ENCODE measurements around the gene ZNF664. TPM values are rescaled to one million over a fixed set of nuclear protein-coding genes. Genes with fewer than 3 reads are reported as not detected.

Gene ZNF664
- total and polyA plus RNA-seq, 4 donors, result 31.7 to 118 (median 69.5) TPM

GRCh38 chr12:123992118-123992825 is 19.3 kb downstream of the ZNF664 start:
- no peak for DNase-seq
- Histone ChIP-seq H3K27ac (ENCODE audit: low read depth in 1 of 2, low read length in 1 of 2) (no peak overlapping the region), H3K27me3 (ENCODE audit: control insufficient read depth in 3 of 3, insufficient read depth in 3 of 3, low read length in 2 of 3) (no peaks in the 10 kb centered on the region), H3K36me3 (ENCODE audit: control insufficient read depth in 4 of 4, insufficient read depth in 4 of 4, low read length in 4 of 4) (peaks cover 4 to 34% (median 20%) of the 10 kb centered on the region in 4 donors), H3K4me3 (no peak overlapping the region), H3K9me3 (ENCODE audit: control insufficient read depth in 4 of 4, insufficient read depth in 3 of 4, low read length in 3 of 4) (no peaks in the 10 kb centered on the region), H3K4me1 (ENCODE audit: control insufficient read depth in 5 of 5, insufficient read depth in 5 of 5, low read length in 5 of 5) (peaks cover 0 to 44% (median 12%) of the 10 kb centered on the region in 5 donors), H3K9ac (ENCODE audit: insufficient read depth in 1 of 2, low read length in 2 of 2) (no peak overlapping the region)
- ATAC-seq (ENCODE audit: insufficient read depth, low FRiP score), result no peak
- no peak for TF ChIP-seq CTCF (IDR thresholded peaks at IDR 0.05; ENCODE audit: control extremely low read depth, extremely low read depth)
- WGBS, 2 donors, result 85 to 90% methylated on average over 8 of the region's 8 CpGs

- 79 to 89% methylated on average over 7 of the region's 7 CpGs for WGBS, 2 donors
These were observed 22.2 kb downstream of the ZNF664 start for GRCh38 chr12:123995023-123995748.

GRCh38 chr12:123996581-123996980 is 23.6 kb downstream of the ZNF664 start:
- 82 to 84% methylated on average over 6 of the region's 6 CpGs for WGBS, 2 donors
- Histone ChIP-seq H3K36me3 (ENCODE audit: control insufficient read depth in 4 of 4, insufficient read depth in 4 of 4, low read length in 4 of 4) (peaks cover 5 to 15% (median 10%) of the 10 kb centered on the region in 4 donors), H3K27me3 (ENCODE audit: control insufficient read depth in 3 of 3, insufficient read depth in 3 of 3, low read length in 2 of 3) (no peaks in the 10 kb centered on the region)

More at GRCh38 chr12:123995023-123995748, 22.2 kb downstream of the ZNF664 start:
- Histone ChIP-seq H3K27me3 (ENCODE audit: control insufficient read depth in 3 of 3, insufficient read depth in 3 of 3, low read length in 2 of 3) (no peaks in the 10 kb centered on the region), H3K27ac (ENCODE audit: low read depth in 1 of 2, low read length in 1 of 2) (peak overlapping the region in 1 of 2 donors; percentile 55), H3K9ac (ENCODE audit: insufficient read depth in 1 of 2, low read length in 2 of 2) (no peak overlapping the region), H3K36me3 (ENCODE audit: control insufficient read depth in 4 of 4, insufficient read depth in 4 of 4, low read length in 4 of 4) (peaks cover 5 to 19% (median 10%) of the 10 kb centered on the region in 4 donors), H3K4me3 (no peak overlapping the region), H3K4me1 (ENCODE audit: control insufficient read depth in 5 of 5, insufficient read depth in 5 of 5, low read length in 5 of 5) (peaks cover 0 to 43% (median 39%) of the 10 kb centered on the region in 5 donors), H3K9me3 (ENCODE audit: control insufficient read depth in 4 of 4, insufficient read depth in 3 of 4, low read length in 3 of 4) (no peaks in the 10 kb centered on the region)
- DNase-seq, result no peak
- no peak for TF ChIP-seq CTCF (IDR thresholded peaks at IDR 0.05; ENCODE audit: control extremely low read depth, extremely low read depth)
- ATAC-seq (ENCODE audit: insufficient read depth, low FRiP score), result no peak

More at GRCh38 chr12:123996581-123996980, 23.6 kb downstream of the ZNF664 start:
- Histone ChIP-seq H3K4me1 (ENCODE audit: control insufficient read depth in 5 of 5, insufficient read depth in 5 of 5, low read length in 5 of 5) (peaks cover 0 to 44% (median 29%) of the 10 kb centered on the region in 5 donors), H3K9ac (ENCODE audit: insufficient read depth in 1 of 2, low read length in 2 of 2) (no peak overlapping the region), H3K9me3 (ENCODE audit: control insufficient read depth in 4 of 4, insufficient read depth in 3 of 4, low read length in 3 of 4) (no peaks in the 10 kb centered on the region), H3K4me3 (no peak overlapping the region), H3K27ac (ENCODE audit: low read depth in 1 of 2, low read length in 1 of 2) (no peak overlapping the region)
- ATAC-seq (ENCODE audit: insufficient read depth, low FRiP score), result no peak
- DNase-seq, result no peak
- no peak for TF ChIP-seq CTCF (IDR thresholded peaks at IDR 0.05; ENCODE audit: control extremely low read depth, extremely low read depth)
